Omental fat pad (tissue), 4 donors: Measurements from ENCODE around the gene WFDC5. TPM values are rescaled to one million over a fixed set of nuclear protein-coding genes. Genes with fewer than 3 reads are reported as not detected.

ENCODE experiments used
- ATAC-seq: fragments of 150-250 bp; one replicate; pipeline ENCODE4 v1.9.1; 2016; ENCODE audit warnings: mild to moderate bottlenecking, moderate library complexity; ENCODE audit not compliant: low FRiP score
- DNase-seq: peaks from one replicate; pipeline ENCODE4 v3.0.0-alpha.2; 2019; ENCODE audit warnings: low spot score
- CTCF ChIP-seq, 3 donors: fragments of 450-650 bp; IDR thresholded peaks; one replicate each; pipeline ENCODE4 v1.5.1; 2016 to 2017; ENCODE audit warnings: antibody characterized with exemption in 3 of 3, mild to moderate bottlenecking in 3 of 3, moderate library complexity in 2 of 3
- total RNA-seq, 4 donors: library from RNA; depleted of rRNA; stranded (reverse); fragments of >200 nt; gene quantifications; one replicate each; pipeline ENCODE4 v1.1.0, GENCODE V29; 2016

The WFDC5 gene
- total RNA-seq, 4 donors from 2014 or later, result not detected

GRCh38 chr20:45105317-45105716 lies 9.7 kb downstream of the WFDC5 start:
- TF ChIP-seq CTCF (IDR thresholded peaks at IDR 0.05), result no peak
- no peak for ATAC-seq
- DNase-seq, result no peak

GRCh38 chr20:45104786-45105185 lies 10.2 kb downstream of the WFDC5 start:
- DNase-seq (no peak), ATAC-seq (no peak)

GRCh38 chr20:45103072-45103471 lies 11.9 kb downstream of the WFDC5 start:
- no peak for ATAC-seq
- no peak for DNase-seq
- TF ChIP-seq CTCF (IDR thresholded peaks at IDR 0.05), result no peak

More at GRCh38 chr20:45104786-45105185, 10.2 kb downstream of the WFDC5 start:
- no peak for TF ChIP-seq CTCF (IDR thresholded peaks at IDR 0.05)

- DNase-seq (no peak), ATAC-seq (no peak)
- no peak for TF ChIP-seq CTCF (IDR thresholded peaks at IDR 0.05)
Observed at GRCh38 chr20:45101333-45101850, 13.6 kb downstream of the WFDC5 start.

- no peak for ATAC-seq
- no peak for DNase-seq
- TF ChIP-seq CTCF (IDR thresholded peaks at IDR 0.05), result no peak
Observed at GRCh38 chr20:45100563-45101245, 14.3 kb downstream of the WFDC5 start, which contains the start of gene KCNS1. TSS of gene KCNS1 (minus strand) at chr20:45101127. CDS start at chr20:45099236, 1,891 bp downstream.

GRCh38 chr20:45098103-45098773 lies 16.7 kb downstream of the WFDC5 start:
- no peak for DNase-seq
- no peak for TF ChIP-seq CTCF (IDR thresholded peaks at IDR 0.05)
- ATAC-seq, result no peak
